Measurements from ENCODE around the gene ST8SIA5.
A peak's percentile ranks its signal among the peaks of the same experiment; 100 is the strongest.

Gene ST8SIA5

GRCh38 chr18:46721331-46721730 is 35.5 kb downstream of the ST8SIA5 start:
- no peak for DNase-seq (ENCODE audit: low read depth)
- no peak overlapping the region for H3K4me3 ChIP-seq (ENCODE audit: low read length)
- TF ChIP-seq CTCF (conservative IDR thresholded peaks at IDR 0.05; ENCODE audit: low read length) = no peak

- H3K4me3 ChIP-seq (ENCODE audit: low read length) = no peak overlapping the region
- TF ChIP-seq CTCF (conservative IDR thresholded peaks at IDR 0.05; ENCODE audit: low read length) = no peak
- DNase-seq (ENCODE audit: low read depth) = peak; percentile 29
These were observed 36.3 kb downstream of the ST8SIA5 start for GRCh38 chr18:46720521-46720920.

GRCh38 chr18:46720092-46720491 is 36.8 kb downstream of the ST8SIA5 start:
- no peak overlapping the region for H3K4me3 ChIP-seq (ENCODE audit: low read length)
- no peak for DNase-seq (ENCODE audit: low read depth)
- no peak for TF ChIP-seq CTCF (conservative IDR thresholded peaks at IDR 0.05; ENCODE audit: low read length)

DNA sequence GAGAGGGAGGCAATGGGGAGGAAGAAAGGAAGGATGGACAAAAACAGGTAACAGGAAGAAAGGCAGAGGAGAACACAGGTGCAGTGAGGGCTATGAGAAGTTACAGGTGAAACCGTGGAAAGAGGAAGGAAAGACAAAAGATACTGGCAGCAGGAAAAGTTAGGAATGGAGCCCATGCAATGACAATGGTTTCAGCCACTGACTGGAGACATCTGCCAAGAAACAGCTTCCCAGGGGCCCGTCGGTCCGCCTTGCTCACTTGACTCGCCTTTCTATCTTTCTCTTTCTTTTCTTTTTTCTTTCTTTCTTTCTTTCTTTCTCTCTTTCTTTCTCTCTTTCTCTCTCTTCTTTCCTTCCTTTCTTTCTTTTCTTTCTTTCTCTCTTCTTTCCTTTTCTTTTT is 37.5 kb downstream of the ST8SIA5 start:
- no peak for TF ChIP-seq CTCF (conservative IDR thresholded peaks at IDR 0.05; ENCODE audit: low read length)
- DNase-seq (ENCODE audit: low read depth) = no peak
- no peak overlapping the region for H3K4me3 ChIP-seq (ENCODE audit: low read length)

- DNase-seq (ENCODE audit: low read depth) = peak; percentile 80
- no peak for TF ChIP-seq CTCF (conservative IDR thresholded peaks at IDR 0.05; ENCODE audit: low read length)
- no peak overlapping the region for H3K4me3 ChIP-seq (ENCODE audit: low read length)
These were observed 38.1 kb downstream of the ST8SIA5 start for GRCh38 chr18:46718501-46719341.

- H3K4me3 ChIP-seq (ENCODE audit: low read length) = no peak overlapping the region
- no peak for TF ChIP-seq CTCF (conservative IDR thresholded peaks at IDR 0.05; ENCODE audit: low read length)
- DNase-seq (ENCODE audit: low read depth) = no peak
These were observed 40.0 kb downstream of the ST8SIA5 start for GRCh38 chr18:46716827-46717226.

GRCh38 chr18:46716336-46716735 is 40.5 kb downstream of the ST8SIA5 start:
- no peak for DNase-seq (ENCODE audit: low read depth)
- no peak for TF ChIP-seq CTCF (conservative IDR thresholded peaks at IDR 0.05; ENCODE audit: low read length)
- H3K4me3 ChIP-seq (ENCODE audit: low read length) = no peak overlapping the region
